Measurements from ENCODE around the gene JKAMP. TPM values are rescaled to one million over a fixed set of nuclear protein-coding genes. Genes with fewer than 3 reads are reported as not detected.

The JKAMP gene
- total and polyA plus RNA-seq, 4 donors = 19.7 to 65.1 (median 32.5) TPM

DNA sequence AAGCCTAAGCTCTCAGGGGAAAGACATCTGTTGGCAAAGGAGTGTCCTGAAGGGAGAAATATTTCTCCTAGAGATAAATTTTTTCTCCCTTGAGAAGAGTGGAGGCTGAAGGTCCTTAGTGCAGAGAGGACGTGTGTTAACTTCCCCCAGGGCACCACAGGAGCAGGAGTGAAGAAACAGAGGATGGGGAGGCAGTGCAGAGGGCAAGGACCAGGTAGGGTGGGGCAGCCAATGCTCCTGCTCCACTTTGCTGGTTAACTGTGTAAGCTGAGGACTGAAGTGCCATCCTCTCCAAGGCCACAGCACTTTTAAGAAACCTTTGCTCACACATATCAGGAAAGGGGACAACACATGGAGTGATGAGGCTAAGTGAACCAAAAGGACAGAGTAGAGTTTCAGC is 4.2 kb upstream of the JKAMP start (continued):
- TF ChIP-seq, protein P1, sequence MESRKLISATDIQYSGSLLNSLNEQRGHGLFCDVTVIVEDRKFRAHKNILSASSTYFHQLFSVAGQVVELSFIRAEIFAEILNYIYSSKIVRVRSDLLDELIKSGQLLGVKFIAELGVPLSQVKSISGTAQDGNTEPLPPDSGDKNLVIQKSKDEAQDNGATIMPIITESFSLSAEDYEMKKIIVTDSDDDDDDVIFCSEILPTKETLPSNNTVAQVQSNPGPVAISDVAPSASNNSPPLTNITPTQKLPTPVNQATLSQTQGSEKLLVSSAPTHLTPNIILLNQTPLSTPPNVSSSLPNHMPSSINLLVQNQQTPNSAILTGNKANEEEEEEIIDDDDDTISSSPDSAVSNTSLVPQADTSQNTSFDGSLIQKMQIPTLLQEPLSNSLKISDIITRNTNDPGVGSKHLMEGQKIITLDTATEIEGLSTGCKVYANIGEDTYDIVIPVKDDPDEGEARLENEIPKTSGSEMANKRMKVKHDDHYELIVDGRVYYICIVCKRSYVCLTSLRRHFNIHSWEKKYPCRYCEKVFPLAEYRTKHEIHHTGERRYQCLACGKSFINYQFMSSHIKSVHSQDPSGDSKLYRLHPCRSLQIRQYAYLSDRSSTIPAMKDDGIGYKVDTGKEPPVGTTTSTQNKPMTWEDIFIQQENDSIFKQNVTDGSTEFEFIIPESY (IDR thresholded peaks at IDR 0.05) = no peak
- TF ChIP-seq FOXA1 (IDR thresholded peaks at IDR 0.05) = no peak

DNA sequence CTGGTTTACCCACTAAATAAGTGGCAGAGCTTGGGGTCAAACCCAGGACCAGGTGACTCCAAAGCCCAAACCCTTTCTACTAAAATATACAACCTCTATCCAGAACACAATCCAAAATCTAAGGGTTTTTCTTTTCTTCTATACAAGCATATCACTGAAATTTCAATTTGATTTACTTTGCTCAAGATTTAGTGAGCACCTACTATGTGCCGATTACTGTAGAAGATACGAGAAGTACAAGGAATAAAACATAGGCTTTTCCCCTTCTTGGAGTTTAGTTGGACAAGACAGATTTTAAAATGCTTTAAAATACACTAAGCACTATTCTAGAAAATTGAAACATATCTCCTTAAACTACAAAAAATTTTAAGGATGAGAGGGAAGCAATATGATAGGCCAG is 2.9 kb upstream of the JKAMP start:
- Histone ChIP-seq H3K4me3 (ENCODE audit: low read depth in 1 of 3, low read length in 3 of 3) (no peak overlapping the region), H3K9me3 (ENCODE audit: control insufficient read depth in 4 of 4, low read length in 3 of 4) (no peaks in the 10 kb centered on the region), H3K4me1 (ENCODE audit: control insufficient read depth in 4 of 4, insufficient read depth in 4 of 4, low read length in 3 of 4) (peaks cover 5 to 34% (median 26%) of the 10 kb centered on the region in 4 donors), H3K9ac (ENCODE audit: low read depth in 1 of 2, low read length in 2 of 2) (no peak overlapping the region), H3K36me3 (ENCODE audit: control insufficient read depth in 4 of 4, insufficient read depth in 3 of 4, low read depth in 1 of 4, low read length in 3 of 4) (peaks cover 0 to under 1% (median 0%) of the 10 kb centered on the region in 4 donors), H3K27me3 (ENCODE audit: control insufficient read depth in 4 of 4, insufficient read depth in 4 of 4, low read length in 3 of 4) (no peaks in the 10 kb centered on the region), H3K27ac (ENCODE audit: low read depth in 1 of 2, low read length in 2 of 2) (no peak overlapping the region)
- DNase-seq (ENCODE audit: low spot score) = no peak
- 95% methylated on average over 2 of the region's 2 CpGs for WGBS
- TF ChIP-seq, protein P2, sequence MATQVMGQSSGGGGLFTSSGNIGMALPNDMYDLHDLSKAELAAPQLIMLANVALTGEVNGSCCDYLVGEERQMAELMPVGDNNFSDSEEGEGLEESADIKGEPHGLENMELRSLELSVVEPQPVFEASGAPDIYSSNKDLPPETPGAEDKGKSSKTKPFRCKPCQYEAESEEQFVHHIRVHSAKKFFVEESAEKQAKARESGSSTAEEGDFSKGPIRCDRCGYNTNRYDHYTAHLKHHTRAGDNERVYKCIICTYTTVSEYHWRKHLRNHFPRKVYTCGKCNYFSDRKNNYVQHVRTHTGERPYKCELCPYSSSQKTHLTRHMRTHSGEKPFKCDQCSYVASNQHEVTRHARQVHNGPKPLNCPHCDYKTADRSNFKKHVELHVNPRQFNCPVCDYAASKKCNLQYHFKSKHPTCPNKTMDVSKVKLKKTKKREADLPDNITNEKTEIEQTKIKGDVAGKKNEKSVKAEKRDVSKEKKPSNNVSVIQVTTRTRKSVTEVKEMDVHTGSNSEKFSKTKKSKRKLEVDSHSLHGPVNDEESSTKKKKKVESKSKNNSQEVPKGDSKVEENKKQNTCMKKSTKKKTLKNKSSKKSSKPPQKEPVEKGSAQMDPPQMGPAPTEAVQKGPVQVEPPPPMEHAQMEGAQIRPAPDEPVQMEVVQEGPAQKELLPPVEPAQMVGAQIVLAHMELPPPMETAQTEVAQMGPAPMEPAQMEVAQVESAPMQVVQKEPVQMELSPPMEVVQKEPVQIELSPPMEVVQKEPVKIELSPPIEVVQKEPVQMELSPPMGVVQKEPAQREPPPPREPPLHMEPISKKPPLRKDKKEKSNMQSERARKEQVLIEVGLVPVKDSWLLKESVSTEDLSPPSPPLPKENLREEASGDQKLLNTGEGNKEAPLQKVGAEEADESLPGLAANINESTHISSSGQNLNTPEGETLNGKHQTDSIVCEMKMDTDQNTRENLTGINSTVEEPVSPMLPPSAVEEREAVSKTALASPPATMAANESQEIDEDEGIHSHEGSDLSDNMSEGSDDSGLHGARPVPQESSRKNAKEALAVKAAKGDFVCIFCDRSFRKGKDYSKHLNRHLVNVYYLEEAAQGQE (IDR thresholded peaks at IDR 0.05) = no peak
- TF ChIP-seq NR2F2 (IDR thresholded peaks at IDR 0.05) (no peak), FOXA2 (IDR thresholded peaks at IDR 0.05) (no peak), JUND (IDR thresholded peaks at IDR 0.05) (no peak), FOXA1 (IDR thresholded peaks at IDR 0.05) (no peak), YY1 (IDR thresholded peaks at IDR 0.05) (no peak), HNF4A (conservative IDR thresholded peaks at IDR 0.05) (no peak), RXRA (IDR thresholded peaks at IDR 0.05) (no peak)
- TF ChIP-seq, protein P3, sequence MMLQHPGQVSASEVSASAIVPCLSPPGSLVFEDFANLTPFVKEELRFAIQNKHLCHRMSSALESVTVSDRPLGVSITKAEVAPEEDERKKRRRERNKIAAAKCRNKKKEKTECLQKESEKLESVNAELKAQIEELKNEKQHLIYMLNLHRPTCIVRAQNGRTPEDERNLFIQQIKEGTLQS (IDR thresholded peaks at IDR 0.05) = no peak
- TF ChIP-seq, protein P4, sequence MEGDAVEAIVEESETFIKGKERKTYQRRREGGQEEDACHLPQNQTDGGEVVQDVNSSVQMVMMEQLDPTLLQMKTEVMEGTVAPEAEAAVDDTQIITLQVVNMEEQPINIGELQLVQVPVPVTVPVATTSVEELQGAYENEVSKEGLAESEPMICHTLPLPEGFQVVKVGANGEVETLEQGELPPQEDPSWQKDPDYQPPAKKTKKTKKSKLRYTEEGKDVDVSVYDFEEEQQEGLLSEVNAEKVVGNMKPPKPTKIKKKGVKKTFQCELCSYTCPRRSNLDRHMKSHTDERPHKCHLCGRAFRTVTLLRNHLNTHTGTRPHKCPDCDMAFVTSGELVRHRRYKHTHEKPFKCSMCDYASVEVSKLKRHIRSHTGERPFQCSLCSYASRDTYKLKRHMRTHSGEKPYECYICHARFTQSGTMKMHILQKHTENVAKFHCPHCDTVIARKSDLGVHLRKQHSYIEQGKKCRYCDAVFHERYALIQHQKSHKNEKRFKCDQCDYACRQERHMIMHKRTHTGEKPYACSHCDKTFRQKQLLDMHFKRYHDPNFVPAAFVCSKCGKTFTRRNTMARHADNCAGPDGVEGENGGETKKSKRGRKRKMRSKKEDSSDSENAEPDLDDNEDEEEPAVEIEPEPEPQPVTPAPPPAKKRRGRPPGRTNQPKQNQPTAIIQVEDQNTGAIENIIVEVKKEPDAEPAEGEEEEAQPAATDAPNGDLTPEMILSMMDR (IDR thresholded peaks at IDR 0.05; ENCODE audit: low read depth, low read length, missing input control) = no peak

DNA sequence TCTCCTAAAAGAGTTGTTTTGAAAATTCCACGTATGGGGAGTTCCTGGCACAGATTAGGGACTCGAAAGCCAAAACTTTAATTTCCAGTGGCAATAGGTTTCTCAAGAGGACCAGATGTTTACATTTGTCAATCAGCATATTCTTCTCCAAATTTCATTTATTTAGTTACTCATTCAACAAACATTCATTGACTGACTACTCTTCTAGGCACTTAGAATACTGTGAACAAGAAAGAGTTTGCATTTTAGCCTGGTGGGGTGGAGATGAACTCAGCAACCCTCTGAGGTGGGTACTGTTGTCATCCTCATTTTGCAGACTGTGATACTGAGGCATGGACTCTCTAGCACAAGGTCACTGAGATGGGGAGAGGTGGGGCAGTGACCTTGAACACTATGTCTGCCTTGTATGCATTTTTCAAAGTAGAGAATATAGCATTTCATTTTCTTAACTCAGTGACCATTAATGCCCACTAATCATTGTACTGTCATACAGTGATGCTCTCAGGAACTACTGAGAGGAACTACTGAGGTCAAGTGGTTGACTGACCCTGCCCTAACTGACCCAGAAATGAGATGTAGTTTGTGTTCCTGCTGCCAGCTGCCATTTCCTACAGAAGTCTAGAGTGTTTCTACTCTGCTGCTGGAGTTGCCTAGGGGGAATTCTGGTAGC is 2.3 kb upstream of the JKAMP start:
- TF ChIP-seq FOXA2 (IDR thresholded peaks at IDR 0.05) = peak; percentile 41
- no peak for TF ChIP-seq HNF4A (conservative IDR thresholded peaks at IDR 0.05)
- no peak for TF ChIP-seq SP1 (IDR thresholded peaks at IDR 0.05)
- TF ChIP-seq HNF4G (IDR thresholded peaks at IDR 0.05) = no peak
- peak; percentile 50 for TF ChIP-seq NR2F2 (IDR thresholded peaks at IDR 0.05)
- H3K4me3 ChIP-seq (ENCODE audit: low read depth in 1 of 3, low read length in 3 of 3) = peak overlapping the region in 2 of 3 donors; percentile 17 to 74
- 35% methylated on average over 2 of the region's 2 CpGs for WGBS

More for the DNA sequence above, 2.3 kb upstream of the JKAMP start:
- Histone ChIP-seq H3K9ac (ENCODE audit: low read depth in 1 of 2, low read length in 2 of 2) (no peak overlapping the region), H3K27me3 (ENCODE audit: control insufficient read depth in 4 of 4, insufficient read depth in 4 of 4, low read length in 3 of 4) (no peaks in the 10 kb centered on the region), H3K9me3 (ENCODE audit: control insufficient read depth in 4 of 4, low read length in 3 of 4) (no peaks in the 10 kb centered on the region), H3K4me1 (ENCODE audit: control insufficient read depth in 4 of 4, insufficient read depth in 4 of 4, low read length in 3 of 4) (peaks cover 5 to 34% (median 26%) of the 10 kb centered on the region in 4 donors), H3K36me3 (ENCODE audit: control insufficient read depth in 4 of 4, insufficient read depth in 3 of 4, low read depth in 1 of 4, low read length in 3 of 4) (no peaks in the 10 kb centered on the region), H3K27ac (ENCODE audit: low read depth in 1 of 2, low read length in 2 of 2) (peak overlapping the region in 1 of 2 donors; percentile 49)
- DNase-seq (ENCODE audit: low spot score) = no peak
